CD14-positive monocyte (primary cell): ENCODE results near the gene METTL15. TPM values are rescaled to one million over a fixed set of nuclear protein-coding genes. Genes with fewer than 3 reads are reported as not detected.

Experiments
- DNase-seq, 3 donors: peaks; one replicate each; pipeline ENCODE4 v3.0.0-alpha.2; 2011 to 2022
- H2AFZ ChIP-seq: 2 replicates; pipeline ENCODE4 v1.6.0; 2012; ENCODE audit warnings: mild to moderate bottlenecking, low read depth, low read length, inconsistent platforms; ENCODE audit not compliant: insufficient read depth, poor library complexity, severe bottlenecking
- H3K27ac ChIP-seq, 2 donors: 1 replicate in 1 of 2; 2 replicates in 1 of 2; pipeline ENCODE4 v1.5.1; 2012 to 2013; ENCODE audit warnings: low read length in 2 of 2, control low read depth in 1 of 2, inconsistent platforms in 1 of 2, low read depth in 1 of 2, mild to moderate bottlenecking in 1 of 2
- H3K27me3 ChIP-seq, 2 donors: one replicate each; pipeline versions ENCODE4 v1.6.0 to v1.6.1; 2011 to 2013; ENCODE audit warnings: low read length in 2 of 2; ENCODE audit not compliant: control insufficient read depth in 2 of 2, insufficient read depth in 2 of 2
- H3K36me3 ChIP-seq, 2 donors: replicated peaks in 1 of 2; 1 replicate in 1 of 2; 2 replicates in 1 of 2; pipeline versions ENCODE4 v1.5.1 to v1.6.1; 2012 to 2013; ENCODE audit warnings: low read length in 2 of 2, control low read depth in 1 of 2, inconsistent platforms in 1 of 2, mild to moderate bottlenecking in 1 of 2; ENCODE audit not compliant: insufficient read depth in 2 of 2, control insufficient read depth in 1 of 2
- H3K4me1 ChIP-seq, 2 donors: 1 replicate in 1 of 2; 2 replicates in 1 of 2; pipeline versions ENCODE4 v1.5.1 to v1.6.1; 2012 to 2013; ENCODE audit warnings: low read length in 2 of 2, control low read depth in 1 of 2, inconsistent platforms in 1 of 2, mild to moderate bottlenecking in 1 of 2, moderate library complexity in 1 of 2; ENCODE audit not compliant: insufficient read depth in 2 of 2, control insufficient read depth in 1 of 2
- H3K4me2 ChIP-seq: replicated peaks from 2 replicates; pipeline ENCODE3; 2012; ENCODE audit warnings: low read length, moderate library complexity, mild to moderate bottlenecking; ENCODE audit not compliant: poor library complexity, severe bottlenecking; ENCODE audit errors: extremely low read depth
- H3K4me3 ChIP-seq, 3 experiments: fragments of 200-600 bp in 1 of 3; sonication (generic) in 1 of 3; replicated peaks in 1 of 3; 1 replicate in 2 of 3; 2 replicates in 1 of 3; pipeline ENCODE4 v1.5.1; 2011 to 2013; ENCODE audit warnings: low read length in 3 of 3, mild to moderate bottlenecking in 3 of 3, control low read depth in 2 of 3, low read depth in 2 of 3, inconsistent platforms in 1 of 3, moderate library complexity in 1 of 3
- H3K79me2 ChIP-seq: 2 replicates; pipeline ENCODE4 v1.6.0; 2012; ENCODE audit warnings: mild to moderate bottlenecking, control low read depth, inconsistent platforms, low read length, moderate library complexity; ENCODE audit not compliant: insufficient read depth
- H3K9ac ChIP-seq: 2 replicates; pipeline ENCODE4 v1.6.0; 2017; ENCODE audit warnings: low read length, mild to moderate bottlenecking; ENCODE audit not compliant: insufficient read depth, poor library complexity, severe bottlenecking
- H3K9me3 ChIP-seq, 2 donors: replicated peaks in 1 of 2; 1 replicate in 1 of 2; 2 replicates in 1 of 2; pipeline versions ENCODE4 v1.5.1 to v1.6.1; 2012 to 2013; ENCODE audit warnings: low read length in 2 of 2, control low read depth in 1 of 2; ENCODE audit not compliant: control insufficient read depth in 1 of 2, insufficient read depth in 1 of 2
- H4K20me1 ChIP-seq: 2 replicates; pipeline ENCODE4 v1.6.0; 2012; ENCODE audit warnings: mild to moderate bottlenecking, low read length, control low read depth, moderate library complexity; ENCODE audit not compliant: insufficient read depth
- H3K27ac Mint-ChIP-seq, 7 donors: one replicate each; pipeline ENCODE4 v1.8.0; 2020; ENCODE audit warnings: mild to moderate bottlenecking in 7 of 7, mixed read lengths in 7 of 7, moderate library complexity in 6 of 7, inconsistent platforms in 2 of 7
- H3K27me3 Mint-ChIP-seq, 3 donors: one replicate each; pipeline ENCODE4 v1.8.0; 2021 to 2022; ENCODE audit warnings: low read depth in 3 of 3, mild to moderate bottlenecking in 3 of 3, mixed read lengths in 3 of 3, moderate library complexity in 3 of 3, inconsistent platforms in 1 of 3
- H3K36me3 Mint-ChIP-seq, 2 donors: one replicate each; pipeline ENCODE4 v1.8.0; 2020; ENCODE audit warnings: mixed read lengths in 2 of 2, inconsistent platforms in 1 of 2, mild to moderate bottlenecking in 1 of 2
- H3K4me1 Mint-ChIP-seq: one replicate; pipeline ENCODE4 v1.8.0; 2020; ENCODE audit warnings: mild to moderate bottlenecking, mixed read lengths
- H3K4me3 Mint-ChIP-seq, 2 donors: one replicate each; pipeline ENCODE4 v1.8.0; 2020; ENCODE audit warnings: mild to moderate bottlenecking in 2 of 2, mixed read lengths in 2 of 2, moderate library complexity in 1 of 2
- H3K9me3 Mint-ChIP-seq, 7 donors: one replicate each; pipeline ENCODE4 v1.8.0; 2020 to 2022; ENCODE audit warnings: mixed read lengths in 7 of 7, mild to moderate bottlenecking in 6 of 7, moderate library complexity in 6 of 7, inconsistent platforms in 2 of 7
- CTCF ChIP-seq: fragments of 200-600 bp; IDR thresholded peaks from one replicate; pipeline ENCODE4 v1.8.0; 2022; ENCODE audit warnings: antibody characterized with exemption, mild to moderate bottlenecking
- WGBS: methylation state at CpG from one replicate; pipeline ENCODE4 v1.1.5; 2013; ENCODE audit warnings: missing lambda C conversion rate; ENCODE audit not compliant: insufficient coverage; 5-methylcytosine and 5-hydroxymethylcytosine counted together
- intact Hi-C, 2 donors: fragments of 100-400 bp; cut with micrococcal nuclease; formaldehyde crosslinking; loops; one replicate each; pipeline versions ENCODE4 v1.15.0 to v1.15.1; 2023
- polyA plus RNA-seq, 3 donors: library from polyadenylated mRNA; depleted of rRNA in 1 of 3; unstranded in 2 of 3; stranded (reverse) in 1 of 3; fragments of 300-500 nt in 2 of 3; fragments of >200 nt in 1 of 3; fragmentation: Illumina TruSeq in 2 of 3; gene quantifications; 1 replicate in 2 of 3; 2 replicates in 1 of 3; pipeline ENCODE4 v1.2.3, GENCODE V29; 2012 to 2021

METTL15 gene
- polyA plus RNA-seq, 3 donors = 2.3 to 2.9 (median 2.6) TPM

GRCh38 chr11:28139841-28140415, 31.7 kb downstream of the METTL15 start:
- H3K4me3 ChIP-seq = no peak overlapping the region
- H4K20me1 ChIP-seq = no peaks in the 10 kb centered on the region
- no peaks in the 10 kb centered on the region for H3K79me2 ChIP-seq
- no peaks in the 10 kb centered on the region for H3K27me3 ChIP-seq
- Mint-ChIP-seq H3K4me3 (no peak overlapping the region), H3K9me3 (peaks cover 13 to 30% (median 19%) of the 10 kb centered on the region in 7 donors), H3K27ac (no peak overlapping the region), H3K36me3 (peaks cover 0 to 6% of the 10 kb centered on the region in 2 donors), H3K4me1 (no peaks in the 10 kb centered on the region), H3K27me3 (no peaks in the 10 kb centered on the region)
- intact Hi-C loops = no loop called here
- H3K4me1 ChIP-seq = no peaks in the 10 kb centered on the region
- H3K9ac ChIP-seq = no peak overlapping the region
- no peak overlapping the region for H3K4me2 ChIP-seq
- no peak overlapping the region for H2AFZ ChIP-seq
- H3K36me3 ChIP-seq = peaks cover 0 to 9% of the 10 kb centered on the region in 2 donors
- H3K27ac ChIP-seq = no peak overlapping the region
- DNase-seq = no peak
- no peak for TF ChIP-seq CTCF
- no CpG with 5 or more reads among the region's 5 CpGs for WGBS
- peaks cover 19 to 22% of the 10 kb centered on the region in 2 donors for H3K9me3 ChIP-seq

- Histone ChIP-seq H3K27me3 (no peaks in the 10 kb centered on the region), H3K9ac (no peak overlapping the region), H4K20me1 (no peaks in the 10 kb centered on the region), H3K79me2 (no peaks in the 10 kb centered on the region), H3K9me3 (peaks cover 19 to 22% of the 10 kb centered on the region in 2 donors), H3K36me3 (peaks cover 0 to 9% of the 10 kb centered on the region in 2 donors), H3K4me1 (no peaks in the 10 kb centered on the region), H2AFZ (no peak overlapping the region), H3K4me2 (no peak overlapping the region), H3K27ac (no peak overlapping the region), H3K4me3 (no peak overlapping the region)
- intact Hi-C loops = no loop called here
- Mint-ChIP-seq H3K4me1 (no peaks in the 10 kb centered on the region), H3K27me3 (no peaks in the 10 kb centered on the region), H3K27ac (no peak overlapping the region), H3K36me3 (peaks cover 0 to 4% of the 10 kb centered on the region in 2 donors), H3K4me3 (no peak overlapping the region), H3K9me3 (peaks cover 12 to 28% (median 19%) of the 10 kb centered on the region in 7 donors)
- 100% methylated on average over 5 of the region's 9 CpGs for WGBS
- TF ChIP-seq CTCF = no peak
- DNase-seq = no peak
These were observed 32.7 kb downstream of the METTL15 start for GRCh38 chr11:28140689-28141455.
